Kidney epithelial cell (primary cell): ENCODE measurements around the gene SIKE1. TPM values are rescaled to one million over a fixed set of nuclear protein-coding genes. Genes with fewer than 3 reads are reported as not detected.
A peak's percentile ranks its signal among the peaks of the same experiment; 100 is the strongest.
"Not testable (repeated sequence)": the region's sequence is repeated elsewhere in the genome, so short reads cannot be mapped to it uniquely, and the experiment has no call there.

Experiments
- DNase-seq: peaks from one replicate; pipeline ENCODE4 v3.0.0-alpha.2; 2010; ENCODE audit warnings: low read depth
- H3K27me3 ChIP-seq: 2 replicates; pipeline ENCODE4 v1.6.0; 2011; ENCODE audit warnings: low read length; ENCODE audit not compliant: control insufficient read depth, insufficient read depth
- H3K36me3 ChIP-seq: 2 replicates; pipeline ENCODE4 v1.5.1; 2011; ENCODE audit warnings: low read length; ENCODE audit not compliant: control insufficient read depth, insufficient read depth
- H3K4me3 ChIP-seq: 2 replicates; pipeline ENCODE4 v1.5.1; 2011; ENCODE audit warnings: low read depth, mild to moderate bottlenecking, control low read depth, low read length
- total RNA-seq: library from RNA; depleted of rRNA; stranded (reverse); fragments of >200 nt; gene quantifications from 2 replicates; pipeline ENCODE4 v1.2.3, GENCODE V29; 2015
- TF ChIP-seq, protein P1 (sequence below): IDR thresholded peaks from 2 replicates; pipeline ENCODE4 v1.5.1; 2011; ENCODE audit warnings: mild to moderate bottlenecking, moderate library complexity, low read length, control low read depth, inconsistent platforms; ENCODE audit not compliant: insufficient read depth, poor library complexity, severe bottlenecking

The SIKE1 gene
- total RNA-seq = 40.1 and 51.6 TPM in 2 replicates

DNA sequence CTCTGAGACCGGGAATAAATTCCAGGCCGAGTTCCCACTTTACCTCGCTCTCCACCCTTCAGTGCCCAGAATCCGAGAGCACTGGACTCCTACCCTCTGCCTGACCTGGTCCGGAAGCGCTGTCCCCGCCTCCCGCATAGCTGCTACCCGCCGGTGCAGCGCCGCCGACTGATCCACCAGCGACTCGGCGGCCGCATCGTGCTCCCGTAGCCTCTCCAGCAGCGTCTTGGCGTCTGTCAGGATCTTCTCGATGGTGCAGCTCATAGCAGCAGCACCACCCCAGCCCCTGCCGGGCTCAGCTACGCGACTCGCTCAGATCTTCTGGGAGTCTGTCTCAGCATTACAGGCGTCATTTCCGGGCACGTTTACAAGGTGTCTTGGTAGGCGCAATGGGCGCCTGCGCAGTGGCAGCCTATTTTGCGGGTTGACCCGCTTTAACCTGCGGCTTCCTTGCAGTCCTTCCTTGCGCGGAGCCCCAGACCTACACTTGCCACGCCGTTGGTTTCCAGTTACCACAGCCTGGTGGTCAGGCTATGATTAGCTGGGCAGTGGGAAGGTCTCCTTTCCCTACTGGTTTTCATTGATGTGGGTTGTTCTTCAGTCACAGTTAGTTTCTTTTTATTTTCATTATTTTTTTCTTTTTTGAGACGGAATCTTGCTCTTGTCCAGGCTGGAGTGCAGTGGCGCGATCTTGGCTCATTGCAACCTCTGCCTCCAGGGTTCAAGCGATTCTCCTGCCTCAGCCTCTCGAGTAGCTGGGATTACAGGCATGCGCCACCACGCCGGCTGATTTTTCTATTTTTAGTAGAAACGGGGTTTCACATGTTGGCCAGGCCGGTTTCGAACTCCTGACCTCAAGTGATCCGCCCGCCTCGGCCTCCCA, at the start of gene SIKE1:
TSS of gene SIKE1 (minus strand) at position 342 of the 883 bp plus-strand sequence. CDS start at position 264, 78 bp downstream.
- peak; percentile 91 for DNase-seq
- Histone ChIP-seq H3K27me3 (no peaks in the 10 kb centered on the region), H3K4me3 (peak within 1 kb of the TSS; percentile 66), H3K36me3 (no peaks in the 10 kb centered on the region)
- TF ChIP-seq, protein P1, sequence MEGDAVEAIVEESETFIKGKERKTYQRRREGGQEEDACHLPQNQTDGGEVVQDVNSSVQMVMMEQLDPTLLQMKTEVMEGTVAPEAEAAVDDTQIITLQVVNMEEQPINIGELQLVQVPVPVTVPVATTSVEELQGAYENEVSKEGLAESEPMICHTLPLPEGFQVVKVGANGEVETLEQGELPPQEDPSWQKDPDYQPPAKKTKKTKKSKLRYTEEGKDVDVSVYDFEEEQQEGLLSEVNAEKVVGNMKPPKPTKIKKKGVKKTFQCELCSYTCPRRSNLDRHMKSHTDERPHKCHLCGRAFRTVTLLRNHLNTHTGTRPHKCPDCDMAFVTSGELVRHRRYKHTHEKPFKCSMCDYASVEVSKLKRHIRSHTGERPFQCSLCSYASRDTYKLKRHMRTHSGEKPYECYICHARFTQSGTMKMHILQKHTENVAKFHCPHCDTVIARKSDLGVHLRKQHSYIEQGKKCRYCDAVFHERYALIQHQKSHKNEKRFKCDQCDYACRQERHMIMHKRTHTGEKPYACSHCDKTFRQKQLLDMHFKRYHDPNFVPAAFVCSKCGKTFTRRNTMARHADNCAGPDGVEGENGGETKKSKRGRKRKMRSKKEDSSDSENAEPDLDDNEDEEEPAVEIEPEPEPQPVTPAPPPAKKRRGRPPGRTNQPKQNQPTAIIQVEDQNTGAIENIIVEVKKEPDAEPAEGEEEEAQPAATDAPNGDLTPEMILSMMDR = no peak

DNA sequence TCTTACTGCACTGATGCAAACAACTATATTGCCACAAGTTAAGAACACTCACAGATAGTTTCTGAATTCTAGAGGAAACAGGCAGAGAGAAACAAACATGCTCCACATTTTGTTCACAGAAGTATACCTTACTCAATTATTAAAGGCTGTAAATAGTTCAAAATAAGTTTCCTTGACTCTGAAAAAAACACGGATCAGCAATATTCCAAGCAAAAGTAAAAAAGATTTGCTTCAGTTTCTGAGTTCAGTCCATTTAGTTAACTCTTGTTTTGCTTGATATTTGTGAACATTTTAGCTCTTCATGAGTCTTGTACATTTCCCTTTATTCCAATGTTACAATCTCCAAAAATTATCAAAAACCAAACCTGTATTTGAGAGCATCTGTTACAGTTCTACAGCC, 49.6 kb upstream of the SIKE1 start:
- DNase-seq, H3K4me3 ChIP-seq, H3K27me3 ChIP-seq, H3K36me3 ChIP-seq: not testable (repeated sequence)

DNA sequence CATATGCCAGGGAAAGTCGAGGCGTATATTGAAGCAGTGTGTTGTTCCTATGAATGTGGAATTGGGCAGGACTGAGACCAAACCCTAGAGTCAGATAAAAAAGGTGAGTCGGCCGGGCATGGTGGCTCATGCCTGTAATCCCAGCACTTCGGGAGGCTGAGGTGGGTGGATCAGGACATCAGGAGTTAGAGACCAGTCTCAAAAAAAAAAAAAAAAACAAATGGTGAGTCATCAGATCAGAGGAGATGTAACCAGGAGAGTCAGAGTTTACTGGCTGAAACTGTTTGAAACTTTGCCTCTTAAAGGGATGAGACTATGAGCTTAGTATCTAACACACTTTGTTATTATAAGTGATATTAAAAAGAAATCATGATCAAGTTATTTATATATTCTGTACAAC, 47.8 kb upstream of the SIKE1 start:
- H3K36me3 ChIP-seq = no peaks in the 10 kb centered on the region
- no peak overlapping the region for H3K4me3 ChIP-seq
- H3K27me3 ChIP-seq = no peaks in the 10 kb centered on the region
- DNase-seq = no peak
- TF ChIP-seq, protein P1 = no peak

DNA sequence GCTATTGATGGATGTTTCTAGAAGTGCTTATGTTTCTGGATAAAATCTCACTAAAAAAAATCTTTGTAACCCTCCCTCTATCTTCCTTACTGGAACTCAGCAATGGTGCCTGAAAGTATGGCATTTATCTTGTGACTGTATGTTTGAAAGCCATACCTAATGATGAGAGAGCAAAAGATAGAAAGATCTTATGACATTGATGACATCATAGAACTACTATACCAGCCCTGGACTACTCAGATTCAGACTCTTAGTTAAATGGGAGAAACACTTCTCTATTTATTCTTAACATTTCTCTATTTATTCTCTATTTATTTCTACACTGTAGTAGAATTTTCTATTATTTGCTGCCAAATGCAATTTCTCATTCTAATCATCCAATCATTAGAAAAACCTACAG, 41.5 kb upstream of the SIKE1 start:
- DNase-seq = no peak

DNA sequence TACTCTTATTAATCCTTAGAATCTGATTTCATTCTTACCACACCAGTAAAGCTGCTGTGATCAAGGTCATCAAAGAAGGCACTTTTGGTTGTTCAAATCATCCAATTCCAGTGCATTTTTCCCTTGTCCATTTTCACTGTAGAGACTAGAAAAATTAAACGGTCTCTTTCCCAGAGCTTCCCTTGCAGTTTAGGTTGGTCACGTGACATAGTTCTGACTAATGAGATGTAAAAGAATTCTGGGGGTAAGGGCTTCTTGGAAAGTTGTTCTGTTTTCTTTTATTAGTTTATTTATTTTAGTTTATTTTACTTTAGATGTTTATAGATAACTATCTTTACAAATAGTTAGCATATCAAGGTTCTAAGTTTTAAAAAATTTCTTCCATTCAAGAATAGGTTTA, 39.9 kb upstream of the SIKE1 start:
- Histone ChIP-seq H3K36me3 (no peaks in the 10 kb centered on the region), H3K4me3 (no peak overlapping the region), H3K27me3 (no peaks in the 10 kb centered on the region)
- TF ChIP-seq, protein P1 = no peak
- no peak for DNase-seq

More for the DNA sequence above, 41.5 kb upstream of the SIKE1 start:
- TF ChIP-seq, protein P1 = no peak
- no peaks in the 10 kb centered on the region for H3K36me3 ChIP-seq
- H3K4me3 ChIP-seq = no peak overlapping the region
- no peaks in the 10 kb centered on the region for H3K27me3 ChIP-seq

DNA sequence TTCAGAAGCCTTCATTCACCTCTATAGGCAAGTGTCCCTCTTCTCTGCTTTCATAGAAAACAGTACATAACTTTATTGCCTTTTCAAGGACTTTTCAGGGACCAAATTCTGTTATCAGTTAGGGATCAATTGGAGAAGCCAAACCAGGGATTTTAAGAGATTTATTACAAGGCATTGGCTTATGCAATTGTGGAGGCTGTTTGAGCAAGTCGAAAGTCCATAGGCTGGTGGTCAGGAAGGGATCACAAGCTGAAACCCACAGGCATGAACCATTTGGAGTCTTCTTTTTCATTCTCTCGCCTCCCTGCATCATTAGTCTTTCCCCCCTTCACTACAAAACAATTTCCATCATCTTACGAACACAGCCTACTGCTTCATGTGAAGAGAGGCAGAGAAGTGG, 39.4 kb upstream of the SIKE1 start:
- Histone ChIP-seq H3K27me3 (no peaks in the 10 kb centered on the region), H3K36me3 (no peaks in the 10 kb centered on the region), H3K4me3 (no peak overlapping the region)
- TF ChIP-seq, protein P1 = no peak
- DNase-seq = no peak

DNA sequence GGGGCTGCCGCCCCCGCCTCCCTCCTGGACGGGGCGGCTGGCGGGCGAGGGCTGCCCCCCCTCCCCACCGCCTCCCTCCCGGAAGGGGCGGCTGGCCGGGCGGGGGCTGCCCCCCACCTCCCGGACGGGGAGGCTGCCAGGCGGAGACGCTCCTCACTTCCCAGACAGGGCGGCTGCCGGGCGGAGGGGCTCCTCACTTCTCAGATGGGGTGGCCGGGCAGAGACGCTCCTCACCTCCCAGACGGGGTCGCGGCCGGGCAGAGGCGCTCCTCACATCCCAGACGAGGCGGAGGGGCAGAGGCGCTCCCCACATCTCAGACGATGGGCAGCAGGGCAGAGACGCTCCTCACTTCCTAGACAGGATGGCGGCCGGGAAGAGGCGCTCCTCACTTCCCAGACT, 24.0 kb upstream of the SIKE1 start:
- not testable (repeated sequence) for H3K27me3 ChIP-seq, H3K4me3 ChIP-seq, H3K36me3 ChIP-seq, DNase-seq
